Esophagus squamous epithelium (tissue), 5 donors: ENCODE measurements around the gene B3GAT2. TPM values are rescaled to one million over a fixed set of nuclear protein-coding genes. Genes with fewer than 3 reads are reported as not detected.

Experiments
- DNase-seq: peaks from one replicate; lab custom pipeline; 2025; lab: John Stamatoyannopoulos, UW
- H3K27ac ChIP-seq, 4 donors: fragments of 200-600 bp; sonication (generic); one replicate each; pipeline ENCODE4 v1.5.1; 2016 to 2019; ENCODE audit warnings: mild to moderate bottlenecking in 1 of 4
- H3K27me3 ChIP-seq, 4 donors: fragments of 200-600 bp; sonication (generic); 1 replicate in 3 of 4; 2 replicates in 1 of 4; pipeline versions ENCODE4 v1.5.1 to v1.6.0; 2017 to 2021; ENCODE audit warnings: antibody characterized with exemption in 1 of 4
- H3K36me3 ChIP-seq, 3 donors: fragments of 200-600 bp; sonication (generic); one replicate each; pipeline ENCODE4 v1.5.1; 2016 to 2019
- H3K4me1 ChIP-seq, 3 donors: fragments of 200-600 bp; sonication (generic); one replicate each; pipeline ENCODE4 v1.5.1; 2017 to 2019
- H3K4me3 ChIP-seq, 4 donors: fragments of 200-600 bp; sonication (generic); 1 replicate in 3 of 4; 2 replicates in 1 of 4; pipeline ENCODE4 v1.5.1; 2016 to 2019; ENCODE audit warnings: mild to moderate bottlenecking in 2 of 4, moderate library complexity in 1 of 4
- H3K9me3 ChIP-seq, 3 donors: fragments of 200-600 bp; sonication (generic); one replicate each; pipeline ENCODE4 v1.5.1; 2016 to 2019
- POLR2A ChIP-seq, 4 donors: fragments of 450-650 bp; IDR thresholded peaks; one replicate each; pipeline ENCODE4 v1.6.1; 2017; ENCODE audit warnings: antibody characterized with exemption in 4 of 4, mild to moderate bottlenecking in 4 of 4, moderate library complexity in 3 of 4
- WGBS, 2 donors: methylation state at CpG; one replicate each; pipeline ENCODE4 v1.1.5; 2018; 5-methylcytosine and 5-hydroxymethylcytosine counted together
- intact Hi-C: fragments of 100-400 bp; cut with DNase I; formaldehyde crosslinking; loops from one replicate; pipeline ENCODE4 v1.15.0; 2022
- total RNA-seq, 4 donors: library from RNA; depleted of rRNA; stranded (reverse); fragments of >200 nt; gene quantifications; one replicate each; pipeline ENCODE4 v1.1.0, GENCODE V29; 2016
- TF ChIP-seq, protein P1 (sequence below), 6 experiments: fragments of 450-650 bp in 4 of 6; fragments of 200-600 bp in 2 of 6; sonication (generic) in 2 of 6; IDR thresholded peaks; one replicate each; pipeline ENCODE4 v1.5.1; 2016 to 2019; ENCODE audit warnings: antibody characterized with exemption in 6 of 6, mild to moderate bottlenecking in 4 of 6, moderate library complexity in 4 of 6
- donor health status: DM: yes; HTN: yes; CAD: no.

The B3GAT2 gene
- total RNA-seq, 4 donors from 2014 or later: under 0.01 to 0.21 TPM; not detected in 2

DNA sequence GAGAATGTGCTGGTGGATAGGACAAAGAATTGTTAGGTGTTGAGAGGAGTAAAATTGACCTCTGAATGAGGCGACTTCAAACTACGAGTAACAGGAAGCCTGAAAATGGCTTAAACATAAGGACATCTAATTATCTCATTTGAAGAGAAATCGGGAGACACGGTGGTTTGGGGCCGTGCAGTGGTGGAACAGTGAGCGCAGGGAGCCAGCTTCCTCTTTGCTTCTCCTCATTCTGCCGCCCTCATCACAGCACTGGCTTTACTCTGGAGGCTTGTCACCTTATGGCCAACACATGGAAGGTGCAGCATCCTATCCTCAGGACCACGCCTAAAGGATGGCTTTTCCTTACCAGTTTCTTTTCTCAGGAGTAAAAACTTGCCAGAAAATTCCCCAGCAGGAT is 114.3 kb downstream of the B3GAT2 start:
- Histone ChIP-seq H3K4me1 (peaks cover 0 to 20% (median 0%) of the 10 kb centered on the region in 3 donors), H3K4me3 (no peak overlapping the region), H3K27me3 (no peaks in the 10 kb centered on the region), H3K27ac (no peak overlapping the region), H3K9me3 (no peaks in the 10 kb centered on the region), H3K36me3 (peaks cover 0 to 25% (median 0%) of the 10 kb centered on the region in 3 donors)
- no peak for DNase-seq
- intact Hi-C loops: no loop called here
- WGBS, 2 donors: 92 to 99% methylated on average over 7 to 8 of the region's 8 CpGs
- TF ChIP-seq POLR2A (IDR thresholded peaks at IDR 0.05): no peak
- TF ChIP-seq, protein P1, sequence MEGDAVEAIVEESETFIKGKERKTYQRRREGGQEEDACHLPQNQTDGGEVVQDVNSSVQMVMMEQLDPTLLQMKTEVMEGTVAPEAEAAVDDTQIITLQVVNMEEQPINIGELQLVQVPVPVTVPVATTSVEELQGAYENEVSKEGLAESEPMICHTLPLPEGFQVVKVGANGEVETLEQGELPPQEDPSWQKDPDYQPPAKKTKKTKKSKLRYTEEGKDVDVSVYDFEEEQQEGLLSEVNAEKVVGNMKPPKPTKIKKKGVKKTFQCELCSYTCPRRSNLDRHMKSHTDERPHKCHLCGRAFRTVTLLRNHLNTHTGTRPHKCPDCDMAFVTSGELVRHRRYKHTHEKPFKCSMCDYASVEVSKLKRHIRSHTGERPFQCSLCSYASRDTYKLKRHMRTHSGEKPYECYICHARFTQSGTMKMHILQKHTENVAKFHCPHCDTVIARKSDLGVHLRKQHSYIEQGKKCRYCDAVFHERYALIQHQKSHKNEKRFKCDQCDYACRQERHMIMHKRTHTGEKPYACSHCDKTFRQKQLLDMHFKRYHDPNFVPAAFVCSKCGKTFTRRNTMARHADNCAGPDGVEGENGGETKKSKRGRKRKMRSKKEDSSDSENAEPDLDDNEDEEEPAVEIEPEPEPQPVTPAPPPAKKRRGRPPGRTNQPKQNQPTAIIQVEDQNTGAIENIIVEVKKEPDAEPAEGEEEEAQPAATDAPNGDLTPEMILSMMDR (IDR thresholded peaks at IDR 0.05): no peak

DNA sequence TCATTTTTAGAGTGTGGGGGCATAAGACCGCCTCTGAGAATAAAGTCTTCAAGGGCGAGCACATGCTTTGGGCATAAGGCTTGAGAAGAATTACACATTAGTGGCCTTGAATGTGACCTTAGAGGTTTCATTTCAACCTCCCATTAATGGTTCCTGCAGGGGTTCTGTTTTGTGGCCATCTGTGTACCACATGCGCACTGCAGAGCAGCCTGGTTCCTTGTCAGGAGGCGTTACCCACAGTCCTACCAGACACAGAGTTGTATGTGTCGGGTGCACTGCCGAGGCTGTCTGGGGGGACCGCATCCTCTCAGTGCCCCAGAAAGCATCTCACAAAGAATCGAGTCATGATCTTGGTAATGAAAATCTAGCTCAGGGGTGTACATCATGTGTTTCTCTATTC is 115.7 kb downstream of the B3GAT2 start:
- no peaks in the 10 kb centered on the region for H3K27me3 ChIP-seq
- DNase-seq: no peak
- H3K27ac ChIP-seq: no peak overlapping the region
- H3K4me3 ChIP-seq: no peak overlapping the region
- TF ChIP-seq, protein P1 (IDR thresholded peaks at IDR 0.05): no peak
- TF ChIP-seq POLR2A (IDR thresholded peaks at IDR 0.05): no peak
- peaks cover 0 to 8% (median 0%) of the 10 kb centered on the region in 3 donors for H3K4me1 ChIP-seq
- intact Hi-C loops: no loop called here
- peaks cover 0 to 32% (median 0%) of the 10 kb centered on the region in 3 donors for H3K36me3 ChIP-seq
- no peaks in the 10 kb centered on the region for H3K9me3 ChIP-seq
- WGBS, 2 donors: 96 to 98% methylated on average over 7 to 8 of the region's 8 CpGs

DNA sequence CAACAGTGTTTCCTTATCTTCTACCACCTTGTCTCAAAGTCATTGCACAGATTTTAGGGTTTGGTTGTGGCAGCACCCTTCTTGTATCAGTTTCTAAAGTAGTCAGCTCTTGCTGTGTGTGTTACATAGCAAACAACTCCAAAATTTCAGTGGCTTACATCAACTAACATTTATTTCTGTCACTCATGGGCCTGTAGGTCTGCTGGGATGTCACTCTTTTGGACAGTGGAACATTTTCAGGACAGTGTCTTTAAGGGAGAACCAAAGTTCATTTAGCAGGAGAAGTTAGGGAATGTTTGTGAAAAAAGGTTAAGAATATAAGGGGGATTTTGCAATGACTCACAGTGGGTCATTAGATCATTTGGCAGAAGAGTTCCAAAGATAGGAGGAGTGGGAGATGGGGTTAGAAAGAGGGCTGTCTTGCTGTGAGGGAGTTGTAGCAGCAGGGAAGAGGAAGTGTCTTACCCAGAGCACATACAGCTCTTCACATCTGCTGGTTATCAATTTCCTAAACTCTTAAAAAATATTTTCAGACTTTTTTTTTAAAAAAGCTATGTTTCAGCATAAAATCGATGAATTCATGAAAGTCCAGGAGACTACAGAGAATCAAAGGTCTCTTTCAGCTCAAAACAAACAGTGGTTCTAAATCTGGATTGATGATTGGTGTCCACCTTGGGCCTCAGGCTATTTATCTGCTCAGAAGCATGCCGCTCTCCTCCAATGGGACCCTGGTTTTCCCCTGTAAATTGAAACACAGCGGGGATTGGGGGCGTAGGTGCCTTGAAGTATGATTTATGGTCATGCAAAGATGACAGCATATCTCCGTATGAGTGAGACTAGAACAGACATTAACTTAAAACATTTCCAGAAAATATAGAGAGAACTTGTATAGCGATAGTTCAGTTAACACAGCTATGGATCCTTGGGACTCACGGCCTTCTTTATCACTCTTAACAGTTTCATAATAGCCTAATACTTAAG is 117.3 kb downstream of the B3GAT2 start:
- DNase-seq: no peak
- Histone ChIP-seq H3K9me3 (no peaks in the 10 kb centered on the region), H3K27me3 (no peaks in the 10 kb centered on the region), H3K4me1 (no peaks in the 10 kb centered on the region), H3K36me3 (peaks cover 0 to 32% (median 0%) of the 10 kb centered on the region in 3 donors), H3K4me3 (no peak overlapping the region), H3K27ac (no peak overlapping the region)
- no peak for TF ChIP-seq POLR2A (IDR thresholded peaks at IDR 0.05)
- TF ChIP-seq, protein P1 (IDR thresholded peaks at IDR 0.05): no peak
- WGBS, 2 donors: 92 to 97% methylated on average over 7 of the region's 7 CpGs
- intact Hi-C loops: no loop called here

DNA sequence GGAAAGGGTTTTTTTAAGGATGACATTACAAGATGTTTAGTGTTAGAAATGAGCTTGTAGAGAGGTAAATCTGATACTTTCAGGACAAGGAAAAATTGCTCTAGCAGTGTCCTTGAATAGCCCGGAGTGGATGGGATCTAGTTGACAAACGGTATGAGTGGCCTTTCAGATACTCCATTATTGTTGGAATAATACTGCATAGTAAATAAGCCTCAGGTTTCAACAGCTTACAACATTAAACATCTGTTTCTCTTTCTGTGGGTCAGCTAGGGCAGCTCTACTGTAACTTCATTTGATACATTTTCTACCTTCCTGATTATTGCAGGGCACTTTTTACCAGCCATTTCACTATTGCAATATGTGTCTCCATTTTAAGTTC is 118.0 kb downstream of the B3GAT2 start:
- H3K27me3 ChIP-seq: no peaks in the 10 kb centered on the region
- no peaks in the 10 kb centered on the region for H3K4me1 ChIP-seq
- no peak overlapping the region for H3K4me3 ChIP-seq
- intact Hi-C loops: no loop called here
- DNase-seq: no peak
- no peaks in the 10 kb centered on the region for H3K9me3 ChIP-seq
- peaks cover 0 to 32% (median 0%) of the 10 kb centered on the region in 3 donors for H3K36me3 ChIP-seq
- no peak overlapping the region for H3K27ac ChIP-seq
- TF ChIP-seq, protein P1 (IDR thresholded peaks at IDR 0.05): no peak
- no peak for TF ChIP-seq POLR2A (IDR thresholded peaks at IDR 0.05)
- WGBS, 2 donors: 80 to 92% methylated on average over 2 of the region's 2 CpGs

DNA sequence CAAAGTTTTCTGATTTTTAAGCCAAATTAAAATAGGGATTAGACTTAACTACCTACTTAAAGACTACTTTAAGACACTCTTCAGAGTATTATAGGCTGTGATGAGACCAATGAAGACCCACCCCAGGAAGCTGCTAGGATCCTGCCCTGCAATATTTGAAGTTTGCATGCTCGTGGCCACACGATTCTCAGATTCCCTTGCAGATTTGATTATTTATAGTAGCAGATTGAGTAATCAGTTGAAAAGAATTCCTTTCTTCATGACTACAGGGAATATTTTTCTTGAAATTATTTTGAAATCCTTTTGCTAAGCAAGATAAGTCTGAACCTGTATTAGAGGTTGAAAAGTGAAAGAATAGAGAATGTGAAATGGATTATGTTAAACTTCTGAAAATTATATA is 122.3 kb downstream of the B3GAT2 start:
- intact Hi-C loops: no loop called here
- Histone ChIP-seq H3K4me3 (no peak overlapping the region), H3K36me3 (peaks cover 0 to 18% (median 0%) of the 10 kb centered on the region in 3 donors), H3K4me1 (no peaks in the 10 kb centered on the region), H3K27ac (no peak overlapping the region), H3K9me3 (no peaks in the 10 kb centered on the region), H3K27me3 (no peaks in the 10 kb centered on the region)
- 30 to 38% methylated on average over 2 of the region's 2 CpGs for WGBS, 2 donors
- TF ChIP-seq, protein P1 (IDR thresholded peaks at IDR 0.05): no peak
- TF ChIP-seq POLR2A (IDR thresholded peaks at IDR 0.05): no peak
- no peak for DNase-seq
